Gastroesophageal sphincter (tissue), 4 donors: ENCODE data around the gene TBC1D9. TPM values are rescaled to one million over a fixed set of nuclear protein-coding genes. Genes with fewer than 3 reads are reported as not detected.
"Not testable (repeated sequence)": the region's sequence is repeated elsewhere in the genome, so short reads cannot be mapped to it uniquely, and the experiment has no call there.

Source experiments
- ATAC-seq: fragments of 150-250 bp; one replicate; pipeline ENCODE4 v1.9.1; 2016; ENCODE audit warnings: mild to moderate bottlenecking, moderate library complexity
- H3K27ac ChIP-seq, 4 donors: fragments of 200-600 bp; sonication (generic) in 3 of 4; 1 replicate in 3 of 4; 2 replicates in 1 of 4; pipeline ENCODE4 v1.5.1; 2016 to 2019
- H3K27me3 ChIP-seq: fragments of 200-600 bp; sonication (generic); one replicate; pipeline ENCODE4 v1.5.1; 2019
- H3K36me3 ChIP-seq, 2 donors: fragments of 200-600 bp; sonication (generic); one replicate each; pipeline ENCODE4 v1.5.1; 2019; ENCODE audit warnings: control low read depth in 1 of 2
- H3K4me1 ChIP-seq, 3 donors: fragments of 200-600 bp; sonication (generic); 1 replicate in 2 of 3; 2 replicates in 1 of 3; pipeline ENCODE4 v1.5.1; 2016 to 2019; ENCODE audit warnings: control low read depth in 2 of 3
- H3K4me3 ChIP-seq, 2 donors: fragments of 200-600 bp; sonication (generic); one replicate each; pipeline ENCODE4 v1.5.1; 2019; ENCODE audit warnings: mild to moderate bottlenecking in 1 of 2, moderate library complexity in 1 of 2
- H3K9me3 ChIP-seq, 3 donors: fragments of 200-600 bp; sonication (generic); one replicate each; pipeline ENCODE4 v1.5.1; 2017 to 2019; ENCODE audit warnings: control low read depth in 2 of 3
- EP300 ChIP-seq: sonication (generic); formaldehyde crosslinking; IDR thresholded peaks from one replicate; pipeline ENCODE4 v1.6.1; 2017; ENCODE audit warnings: antibody characterized with exemption, mild to moderate bottlenecking
- POLR2A ChIP-seq, 2 donors: fragments of 450-650 bp; IDR thresholded peaks; one replicate each; pipeline ENCODE4 v1.6.1; 2017; ENCODE audit warnings: antibody characterized with exemption in 2 of 2, mild to moderate bottlenecking in 2 of 2, moderate library complexity in 1 of 2
- POLR2AphosphoS5 ChIP-seq: sonication (generic); formaldehyde crosslinking; IDR thresholded peaks from one replicate; pipeline ENCODE4 v1.6.1; 2017; ENCODE audit warnings: antibody characterized with exemption
- WGBS, 2 donors: methylation state at CpG; one replicate each; pipeline ENCODE4 v1.1.5; 2018; ENCODE audit warnings: low coverage in 1 of 2; 5-methylcytosine and 5-hydroxymethylcytosine counted together
- total RNA-seq, 4 donors: library from RNA; depleted of rRNA; stranded (reverse); fragments of >200 nt; gene quantifications; one replicate each; pipeline ENCODE4 v1.1.0, GENCODE V29; 2016
- TF ChIP-seq, protein P1 (sequence below), 4 experiments: fragments of 200-600 bp in 2 of 4; fragments of 450-650 bp in 2 of 4; sonication (generic) in 1 of 4; IDR thresholded peaks; one replicate each; pipeline ENCODE4 v1.5.1; 2017 to 2019; ENCODE audit warnings: antibody characterized with exemption in 4 of 4, mild to moderate bottlenecking in 2 of 4, moderate library complexity in 2 of 4

TBC1D9 gene
- total RNA-seq, 4 donors from 2014 or later, result 10.9 to 23.8 (median 16.6) TPM

DNA sequence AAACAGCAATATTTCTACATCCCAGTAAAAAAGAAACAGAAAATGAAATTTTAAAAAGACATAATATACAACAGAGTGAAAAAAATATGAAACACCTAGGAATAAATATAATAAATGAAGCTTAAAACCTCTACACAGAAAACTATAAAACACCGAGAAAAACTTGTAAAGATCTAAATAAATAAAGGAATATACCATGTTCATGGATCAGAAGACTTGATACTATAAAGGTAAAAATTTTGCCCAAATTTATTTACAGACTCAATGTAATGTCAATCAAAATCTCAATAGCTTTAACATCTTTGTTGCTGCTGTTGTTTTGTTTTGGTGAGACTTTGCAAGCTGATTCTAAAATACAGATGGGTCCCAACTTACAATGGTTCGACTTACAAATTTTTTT is 5.7 kb downstream of the TBC1D9 start:
- WGBS, 2 donors, result 100% methylated on average over 2 of the region's 2 CpGs
- Histone ChIP-seq H3K4me1 (peaks cover 0 to 26% (median 0%) of the 10 kb centered on the region in 3 donors), H3K27me3 (no peaks in the 10 kb centered on the region), H3K4me3 (no peak overlapping the region), H3K36me3 (no peaks in the 10 kb centered on the region), H3K27ac (no peak overlapping the region), H3K9me3 (no peaks in the 10 kb centered on the region)
- no peak for ATAC-seq
- TF ChIP-seq POLR2AphosphoS5, result no peak
- TF ChIP-seq, protein P1, sequence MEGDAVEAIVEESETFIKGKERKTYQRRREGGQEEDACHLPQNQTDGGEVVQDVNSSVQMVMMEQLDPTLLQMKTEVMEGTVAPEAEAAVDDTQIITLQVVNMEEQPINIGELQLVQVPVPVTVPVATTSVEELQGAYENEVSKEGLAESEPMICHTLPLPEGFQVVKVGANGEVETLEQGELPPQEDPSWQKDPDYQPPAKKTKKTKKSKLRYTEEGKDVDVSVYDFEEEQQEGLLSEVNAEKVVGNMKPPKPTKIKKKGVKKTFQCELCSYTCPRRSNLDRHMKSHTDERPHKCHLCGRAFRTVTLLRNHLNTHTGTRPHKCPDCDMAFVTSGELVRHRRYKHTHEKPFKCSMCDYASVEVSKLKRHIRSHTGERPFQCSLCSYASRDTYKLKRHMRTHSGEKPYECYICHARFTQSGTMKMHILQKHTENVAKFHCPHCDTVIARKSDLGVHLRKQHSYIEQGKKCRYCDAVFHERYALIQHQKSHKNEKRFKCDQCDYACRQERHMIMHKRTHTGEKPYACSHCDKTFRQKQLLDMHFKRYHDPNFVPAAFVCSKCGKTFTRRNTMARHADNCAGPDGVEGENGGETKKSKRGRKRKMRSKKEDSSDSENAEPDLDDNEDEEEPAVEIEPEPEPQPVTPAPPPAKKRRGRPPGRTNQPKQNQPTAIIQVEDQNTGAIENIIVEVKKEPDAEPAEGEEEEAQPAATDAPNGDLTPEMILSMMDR (IDR thresholded peaks at IDR 0.05), result no peak
- no peak for TF ChIP-seq POLR2A (IDR thresholded peaks at IDR 0.05)
- TF ChIP-seq EP300, result no peak

DNA sequence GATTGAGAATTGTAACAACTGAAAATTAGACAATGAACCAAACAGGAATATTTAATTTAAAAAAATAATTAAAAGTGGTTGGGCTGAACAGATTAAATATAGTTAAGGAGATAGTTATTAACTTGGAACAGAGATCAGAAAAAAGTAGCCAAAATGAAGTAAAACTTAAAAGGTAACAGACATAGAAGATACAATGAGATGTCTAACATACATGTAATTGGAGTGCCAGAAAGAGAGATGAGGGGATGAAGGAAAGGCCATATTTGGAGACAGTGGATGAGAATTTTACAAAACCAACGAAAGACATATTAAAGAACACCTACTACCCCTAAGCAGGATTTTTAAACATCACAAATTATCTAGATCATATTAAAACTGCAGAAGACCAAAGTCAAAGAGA is 8.0 kb downstream of the TBC1D9 start:
- Histone ChIP-seq H3K36me3 (no peaks in the 10 kb centered on the region), H3K27me3 (no peaks in the 10 kb centered on the region), H3K27ac (no peak overlapping the region), H3K4me1 (peaks cover 0 to 16% (median 0%) of the 10 kb centered on the region in 3 donors), H3K9me3 (no peaks in the 10 kb centered on the region), H3K4me3 (no peak overlapping the region)
- TF ChIP-seq POLR2A (IDR thresholded peaks at IDR 0.05) (no peak), POLR2AphosphoS5 (no peak), EP300 (no peak)
- TF ChIP-seq, protein P1 (IDR thresholded peaks at IDR 0.05), result no peak
- ATAC-seq, result no peak
- 100% methylated on average over 1 of the region's 1 CpG for WGBS, 2 donors

DNA sequence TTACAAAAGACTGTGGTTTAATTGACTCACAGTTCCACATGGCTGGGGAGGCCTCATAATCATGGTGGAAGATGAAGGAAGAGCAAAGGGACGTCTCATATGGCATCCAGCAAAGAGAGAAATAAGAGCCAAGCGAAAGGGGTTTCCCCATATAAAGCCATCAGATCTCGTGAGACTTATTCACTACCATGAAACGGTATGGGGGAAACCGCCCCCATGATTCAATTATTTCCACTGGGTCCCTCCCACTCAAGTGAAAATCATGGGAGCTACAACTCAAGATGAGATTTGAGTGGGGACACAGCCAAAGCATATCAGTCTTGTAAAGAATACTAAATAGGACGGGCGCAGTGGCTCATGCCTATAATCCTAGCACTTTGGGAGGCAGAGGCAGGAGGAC is 9.6 kb downstream of the TBC1D9 start:
- not testable (repeated sequence) for H3K27me3 ChIP-seq, H3K27ac ChIP-seq, ATAC-seq, H3K9me3 ChIP-seq, H3K36me3 ChIP-seq, H3K4me3 ChIP-seq
- 92 to 93% methylated on average over 4 to 6 of the region's 7 CpGs for WGBS, 2 donors
- peaks cover 0 to 14% (median 0%) of the 10 kb centered on the region in 3 donors for H3K4me1 ChIP-seq

DNA sequence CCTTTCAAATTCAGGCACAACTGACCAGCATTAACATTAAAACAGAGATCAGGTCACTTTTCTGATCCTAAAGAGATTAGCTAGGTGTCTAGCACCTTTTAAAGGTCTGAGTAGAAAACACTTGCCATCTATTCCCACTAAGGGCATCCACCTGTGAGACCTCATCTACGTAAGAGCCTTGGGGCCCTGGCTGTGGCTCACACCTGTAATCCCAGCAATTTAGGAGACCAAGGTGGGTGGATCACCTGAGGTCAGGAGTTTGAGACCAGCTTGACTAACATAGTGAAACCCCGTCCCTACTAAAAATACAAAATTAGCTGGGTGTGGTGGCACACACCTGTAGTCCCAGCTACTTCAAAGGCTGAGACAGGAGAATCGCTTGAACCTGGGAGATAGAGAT is 11.8 kb downstream of the TBC1D9 start:
- Histone ChIP-seq H3K27ac (no peak overlapping the region), H3K9me3 (no peaks in the 10 kb centered on the region), H3K27me3 (no peaks in the 10 kb centered on the region), H3K4me3 (no peak overlapping the region), H3K4me1 (peaks cover 0 to 19% (median 0%) of the 10 kb centered on the region in 3 donors), H3K36me3 (no peaks in the 10 kb centered on the region)
- no peak for ATAC-seq
- 100% methylated on average over 3 of the region's 3 CpGs; no CpG with 5 or more reads in 1 of the 2 donors for WGBS, 2 donors
- TF ChIP-seq EP300 (no peak), POLR2A (IDR thresholded peaks at IDR 0.05) (no peak), POLR2AphosphoS5 (no peak)

DNA sequence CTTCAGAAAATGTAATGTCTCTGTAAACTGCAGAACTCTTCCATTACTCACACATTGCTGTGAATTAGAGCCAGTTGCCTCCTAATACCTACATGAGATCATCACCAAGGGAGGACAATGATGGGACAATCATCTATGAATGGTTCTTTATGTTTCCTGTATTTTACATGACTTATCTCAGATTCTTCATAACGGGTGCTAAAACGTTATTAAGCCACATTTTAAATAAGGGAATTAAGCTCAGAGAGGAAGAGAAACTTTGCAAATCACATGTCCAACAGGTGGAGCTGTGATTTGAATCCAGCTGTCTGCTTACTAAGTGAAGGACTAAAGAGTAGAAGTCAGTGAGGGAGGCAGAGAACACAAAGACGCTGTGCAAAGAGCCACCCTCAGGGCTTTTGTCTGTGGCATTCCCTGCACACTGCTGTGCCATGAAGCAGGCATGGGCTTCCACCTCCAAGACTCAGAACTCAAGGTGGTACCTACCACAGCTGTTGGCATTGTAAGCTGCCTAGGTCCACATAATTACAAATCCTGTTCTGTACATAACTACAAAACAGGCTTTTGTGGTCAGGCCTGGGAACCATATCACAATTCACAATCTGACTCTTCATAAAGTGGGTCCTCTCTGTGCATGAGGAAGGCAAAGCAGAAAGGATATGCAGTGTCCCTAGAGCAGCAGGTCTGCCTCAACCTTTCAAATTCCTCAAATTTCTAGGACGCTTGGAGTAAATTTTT is 12.8 kb downstream of the TBC1D9 start:
- no peak for ATAC-seq
- Histone ChIP-seq H3K27me3 (no peaks in the 10 kb centered on the region), H3K4me1 (peaks cover 0 to 19% (median 0%) of the 10 kb centered on the region in 3 donors), H3K36me3 (no peaks in the 10 kb centered on the region), H3K27ac (peak overlapping the region in 1 of 4 donors; percentile 17), H3K9me3 (no peaks in the 10 kb centered on the region), H3K4me3 (no peak overlapping the region)
- TF ChIP-seq, protein P1 (IDR thresholded peaks at IDR 0.05), result peak in 1 of 4 experiments; percentile 16
- no peak for TF ChIP-seq POLR2AphosphoS5
- TF ChIP-seq EP300, result no peak
- no peak for TF ChIP-seq POLR2A (IDR thresholded peaks at IDR 0.05)
- 26% methylated on average over 3 to 4 of the region's 4 CpGs for WGBS, 2 donors

DNA sequence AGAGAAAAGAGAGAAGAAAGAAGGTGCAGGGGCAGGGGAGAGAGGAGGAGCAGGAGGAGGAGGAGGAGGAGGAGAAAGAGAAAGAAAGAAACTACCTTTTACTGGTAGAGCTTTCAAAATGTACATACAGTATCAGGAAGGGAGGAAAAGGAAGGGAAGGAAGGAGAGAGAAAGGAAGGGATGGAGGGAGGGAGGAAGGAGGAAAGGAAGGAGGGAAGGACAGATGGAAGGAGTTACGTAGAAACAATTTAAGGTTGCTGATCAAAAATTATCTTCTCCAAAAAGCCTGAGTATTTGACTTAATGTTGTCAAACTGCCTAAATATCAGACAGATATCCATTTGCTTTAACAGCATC is 13.4 kb downstream of the TBC1D9 start:
- TF ChIP-seq POLR2AphosphoS5 (no peak), EP300 (no peak), POLR2A (IDR thresholded peaks at IDR 0.05) (no peak)
- TF ChIP-seq, protein P1 (IDR thresholded peaks at IDR 0.05), result no peak
- no peak for ATAC-seq
- Histone ChIP-seq H3K4me1 (peaks cover 0 to 19% (median 0%) of the 10 kb centered on the region in 3 donors), H3K27me3 (no peaks in the 10 kb centered on the region), H3K27ac (no peak overlapping the region), H3K36me3 (no peaks in the 10 kb centered on the region), H3K9me3 (no peaks in the 10 kb centered on the region), H3K4me3 (no peak overlapping the region)
- WGBS, 2 donors, result 69 to 91% methylated on average over 1 of the region's 1 CpG
